T follicular helper cell (primary cell): ENCODE data around the gene ACSL6.

Experiments used
- DNase-seq: peaks from one replicate; pipeline ENCODE4 v3.0.0-alpha.2; 2020; ENCODE audit warnings: low read depth

ACSL6 gene

DNA sequence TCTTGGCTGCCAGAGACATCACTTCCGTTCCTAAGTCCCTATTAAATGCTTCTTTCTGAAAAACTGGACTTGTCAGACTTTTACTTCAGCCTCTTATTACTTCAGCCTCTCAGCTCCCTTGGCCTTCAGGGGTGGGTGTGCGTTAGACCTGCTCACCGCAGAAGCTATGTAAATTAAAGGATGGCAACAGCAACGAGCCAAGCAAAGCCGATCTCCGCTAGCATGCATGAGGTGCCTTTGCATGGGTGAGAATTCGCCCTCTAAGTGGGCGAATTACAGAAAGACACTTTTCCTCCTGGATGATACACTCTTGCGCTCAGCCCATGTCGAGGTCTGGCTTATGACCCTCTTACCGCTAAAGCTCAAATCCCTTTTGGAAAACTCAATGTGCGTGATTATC, 38.1 kb upstream of the ACSL6 start:
- DNase-seq = no peak

DNA sequence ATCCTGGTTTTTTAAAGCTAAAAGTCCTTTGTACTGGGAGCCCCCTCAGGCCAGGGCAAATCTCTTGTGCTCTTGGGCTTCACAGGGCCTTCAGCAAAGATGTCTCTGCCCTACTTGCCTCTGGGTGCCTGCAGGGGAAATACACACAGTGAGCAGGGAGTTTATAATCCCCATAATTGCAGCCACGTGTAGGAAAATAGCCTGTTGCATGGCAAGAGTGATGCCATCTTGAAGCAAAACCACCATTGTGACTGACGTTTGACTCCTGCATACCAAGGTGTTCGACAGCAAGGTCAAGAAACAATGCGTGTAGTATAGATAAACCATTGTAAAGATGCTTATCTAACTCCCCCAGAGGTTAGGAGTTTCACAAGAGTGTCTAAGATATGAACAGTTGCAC, 37.6 kb upstream of the ACSL6 start:
- DNase-seq = no peak

DNA sequence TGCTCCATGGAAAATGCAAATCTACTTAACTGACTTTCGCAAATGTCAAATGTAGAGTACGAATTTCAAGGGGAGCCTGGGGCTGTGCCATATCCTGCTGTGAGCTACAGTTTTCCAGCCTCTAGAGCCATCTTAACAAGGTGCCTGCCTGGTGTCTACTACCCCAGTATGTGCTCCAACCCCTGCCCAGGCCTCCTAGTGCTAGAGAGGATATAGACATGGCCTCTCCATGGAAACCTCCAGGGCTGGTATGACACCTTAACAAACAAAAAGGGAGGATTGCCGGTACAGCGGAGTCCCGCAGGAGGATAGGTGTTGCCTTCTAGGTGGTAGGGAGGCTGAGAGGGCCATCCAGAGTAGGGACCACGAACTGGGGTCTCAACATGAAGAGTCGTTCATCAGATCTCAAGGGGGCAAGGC, 35.4 kb upstream of the ACSL6 start:
- DNase-seq = no peak

DNA sequence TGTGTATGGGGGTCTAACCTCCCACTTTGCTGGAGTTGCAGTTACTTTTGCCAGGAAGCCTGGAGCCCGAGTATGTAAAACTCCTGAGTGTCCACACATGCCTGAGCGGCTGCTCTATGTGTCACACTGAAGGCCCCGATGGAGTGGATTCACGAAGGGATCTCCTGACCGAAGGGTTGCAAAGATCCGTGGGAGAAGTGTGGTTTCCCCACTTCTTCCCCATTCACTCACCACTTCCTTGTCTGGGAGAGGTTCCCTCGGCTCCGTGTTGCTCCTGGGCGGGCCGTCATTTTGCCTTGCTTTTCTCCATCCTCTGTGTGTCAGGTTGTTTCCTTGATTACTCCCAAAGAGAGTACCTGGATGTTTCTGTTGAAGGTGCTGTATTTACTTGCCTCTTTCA, 32.7 kb upstream of the ACSL6 start:
- no peak for DNase-seq

DNA sequence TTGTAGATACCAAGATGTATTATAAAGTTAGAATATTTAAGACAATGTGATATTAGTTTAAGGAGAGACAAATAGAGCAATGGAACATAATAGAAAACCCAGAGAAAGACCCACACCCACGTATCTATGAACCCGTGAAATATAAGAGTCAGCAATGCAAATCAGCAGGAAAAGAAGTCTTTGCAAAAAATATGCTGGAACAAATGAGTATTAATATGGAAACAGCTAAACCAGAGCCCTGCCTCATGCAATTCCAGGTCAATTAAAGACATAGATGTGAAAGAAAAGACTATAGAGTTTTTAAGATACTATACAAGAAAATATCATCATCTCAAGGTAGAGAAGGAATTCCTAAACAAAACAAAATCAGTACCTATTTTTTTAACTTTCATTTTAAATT, 25.9 kb upstream of the ACSL6 start:
- DNase-seq = no peak

DNA sequence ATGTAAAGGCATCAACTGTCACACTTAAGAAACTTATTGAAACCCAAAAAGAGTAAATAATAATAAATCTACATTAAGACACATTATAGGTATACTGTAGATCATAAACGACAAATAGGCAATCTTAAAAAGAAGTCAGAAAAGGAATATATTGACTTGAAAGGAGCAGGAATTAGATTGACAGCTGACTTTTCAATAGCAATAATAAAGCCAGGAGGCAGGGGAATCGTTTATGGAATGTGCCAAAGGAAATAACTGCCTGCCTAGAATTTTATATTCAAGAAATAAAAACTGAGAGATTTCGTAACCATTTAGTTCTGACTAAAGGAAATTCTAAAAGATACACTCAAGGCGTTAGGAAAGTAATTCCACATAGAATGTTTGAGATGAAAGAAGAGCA, 21.7 kb upstream of the ACSL6 start:
- DNase-seq = no peak

DNA sequence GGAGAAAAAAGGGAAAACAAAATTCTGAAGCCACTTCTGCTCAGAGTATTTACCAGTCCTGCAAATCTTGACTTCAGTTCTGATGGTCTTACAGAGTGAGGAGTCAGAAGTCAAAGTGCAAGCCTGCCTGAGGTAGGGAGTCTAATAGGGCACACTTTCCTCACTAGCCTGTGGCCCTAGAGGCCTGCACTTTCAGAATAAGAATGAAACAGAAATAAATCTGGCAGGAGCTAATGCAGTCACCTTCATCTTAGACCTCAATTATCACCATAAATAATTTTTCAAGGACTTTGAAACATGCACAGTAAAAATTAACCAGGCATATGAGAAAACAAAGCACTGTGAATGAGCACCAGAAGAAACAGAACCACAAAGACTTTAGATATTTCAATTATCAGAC, 20.7 kb upstream of the ACSL6 start:
- no peak for DNase-seq

DNA sequence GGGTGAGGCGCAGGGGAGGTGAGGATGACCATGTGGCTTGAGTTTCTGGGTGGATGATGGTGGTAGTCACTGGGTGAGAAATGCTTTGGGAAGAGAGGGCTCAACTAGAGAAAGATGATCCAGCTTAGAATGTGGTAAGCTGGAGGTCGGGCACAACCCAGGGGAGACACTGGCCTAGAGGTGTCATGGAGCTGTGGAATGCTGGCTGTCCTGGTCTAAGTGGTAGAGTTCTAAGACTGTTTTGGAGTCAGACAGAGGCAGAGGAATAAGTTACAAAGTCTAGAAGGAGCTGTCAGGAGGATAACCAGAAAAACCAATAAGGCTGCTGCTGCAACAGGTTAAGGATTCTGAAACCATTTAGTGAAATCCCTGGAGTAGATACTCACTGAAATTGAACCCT, 19.2 kb upstream of the ACSL6 start:
- DNase-seq = no peak

DNA sequence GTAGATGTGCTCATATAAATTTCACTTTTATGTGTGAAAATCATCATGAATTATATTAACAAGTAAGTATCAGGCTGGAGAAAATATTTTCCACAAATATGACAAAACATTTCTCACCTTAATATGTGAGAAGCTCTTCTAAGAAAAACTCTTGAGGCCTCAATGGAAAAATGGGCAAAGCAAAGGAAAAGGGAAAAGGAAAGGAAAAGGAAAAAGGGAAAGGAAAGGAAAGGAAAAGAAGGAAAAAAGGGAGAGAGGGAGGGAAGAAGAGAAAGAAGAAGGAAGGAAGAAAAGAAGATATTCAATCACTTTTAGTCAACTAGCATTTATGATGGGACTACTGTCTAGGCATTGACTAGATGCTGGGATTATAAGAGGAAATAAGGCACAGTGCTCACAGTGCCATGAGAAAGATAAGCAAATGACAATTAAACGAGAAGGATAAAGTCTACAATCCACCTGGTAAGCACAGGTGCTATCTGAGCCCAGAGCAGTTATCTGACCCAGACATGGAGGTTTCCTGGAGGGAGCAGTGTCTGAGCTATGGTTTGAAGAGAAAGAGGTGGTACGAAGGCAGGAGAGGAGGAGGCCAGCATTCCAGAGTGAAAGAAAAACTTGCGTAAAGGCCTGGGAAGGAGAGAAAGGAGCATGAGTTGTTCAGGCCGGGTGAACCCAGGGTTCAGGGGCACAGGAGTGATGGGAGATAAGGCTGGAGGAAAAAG, 18.3 kb upstream of the ACSL6 start:
- DNase-seq = no peak

DNA sequence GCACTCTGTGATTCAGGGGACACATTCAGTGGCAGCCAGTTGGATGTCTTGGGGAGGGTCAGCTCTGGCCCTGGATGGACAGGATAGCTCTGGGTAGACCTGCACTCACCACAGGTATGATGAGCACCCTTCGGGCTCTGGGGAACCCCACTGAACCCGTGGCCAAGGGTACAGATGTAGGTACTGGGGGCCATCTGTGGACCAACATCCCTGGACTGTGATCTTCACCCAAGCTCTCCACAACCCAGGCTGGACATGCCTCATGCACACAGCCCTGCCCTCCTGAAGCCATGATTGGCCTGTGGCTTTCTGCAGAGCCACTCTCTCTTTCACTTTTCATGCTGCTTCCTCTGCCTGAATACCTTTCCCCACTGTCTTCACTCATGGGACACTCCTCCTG, 15.6 kb upstream of the ACSL6 start:
- DNase-seq = no peak

DNA sequence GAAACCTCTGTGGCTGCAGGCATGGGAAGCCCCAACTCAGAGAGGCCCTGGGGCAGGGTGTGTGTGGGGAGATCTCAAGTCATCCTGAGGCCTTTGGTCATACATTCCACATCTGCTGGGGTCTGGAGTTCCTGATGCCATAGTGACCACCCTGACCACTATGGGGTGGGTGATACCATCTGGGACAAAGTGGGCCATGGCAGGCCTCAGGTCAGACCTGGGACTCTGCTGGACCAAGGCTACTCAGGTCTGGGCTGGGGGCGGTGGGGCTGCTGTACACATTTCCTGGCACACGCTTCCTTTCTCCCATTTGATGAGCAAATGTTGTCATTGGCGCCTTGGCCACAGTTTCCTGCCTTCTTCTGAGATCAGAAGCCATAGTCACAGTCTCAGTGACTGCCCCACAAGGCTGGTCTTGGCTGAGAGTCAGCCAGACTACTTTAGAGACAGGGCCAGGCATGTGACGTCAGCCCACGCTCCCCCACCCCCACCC, 15.1 kb upstream of the ACSL6 start:
- no peak for DNase-seq

DNA sequence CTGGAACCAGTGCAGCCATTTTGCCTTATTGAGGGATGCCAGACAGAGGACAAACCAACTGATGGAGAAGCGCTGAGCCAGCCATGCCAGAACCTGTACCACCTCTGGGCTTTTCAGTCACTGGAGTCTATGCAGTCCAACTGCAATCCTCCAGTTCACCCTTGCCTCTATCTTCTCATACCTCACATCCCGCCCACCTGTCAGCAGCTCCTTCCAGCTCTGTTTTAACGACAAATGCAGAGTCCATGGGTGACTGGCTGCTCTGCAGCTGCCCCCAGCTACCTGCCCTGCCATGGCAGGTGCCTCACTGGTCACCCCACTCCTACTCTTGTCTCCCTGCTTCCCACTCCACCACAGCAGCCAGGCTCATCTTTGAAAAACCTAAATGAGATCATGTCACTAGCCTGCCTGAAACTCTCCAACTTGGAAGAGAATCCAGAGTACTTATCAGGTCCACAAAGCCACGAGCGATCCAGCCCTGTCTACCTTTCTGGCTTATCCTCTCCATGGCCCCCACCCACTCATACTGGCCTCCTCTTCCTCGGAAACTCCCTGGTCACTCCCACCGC, 14.0 kb upstream of the ACSL6 start:
- no peak for DNase-seq

DNA sequence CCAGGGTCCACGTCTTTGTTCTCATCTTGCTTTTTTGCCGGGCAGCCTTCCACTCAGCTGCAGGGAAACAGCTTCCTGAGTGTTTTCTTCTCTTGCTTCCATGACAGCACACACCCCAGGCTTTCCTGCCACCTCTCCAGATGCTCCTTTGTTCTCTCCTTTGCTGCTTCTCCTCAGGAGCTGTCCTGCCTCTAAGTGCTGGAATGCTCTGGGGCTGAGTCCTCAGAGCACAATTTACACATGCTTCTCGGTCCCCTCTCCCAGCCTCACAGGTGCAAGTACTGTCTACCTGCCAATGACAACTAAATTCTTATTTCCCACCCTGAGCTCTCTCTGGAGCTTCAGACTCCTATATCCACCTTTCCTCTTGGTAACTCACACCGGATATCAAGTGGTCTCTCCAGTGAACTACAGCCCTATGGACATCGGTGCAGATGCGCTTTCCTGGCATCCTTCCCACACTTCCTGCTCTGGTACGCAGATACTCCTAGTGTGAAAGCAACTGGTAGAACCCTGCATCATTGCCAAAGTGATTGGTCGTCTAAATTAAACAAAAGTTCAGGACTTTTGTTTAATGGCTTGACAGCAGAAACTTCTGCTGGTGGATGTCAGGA, 13.4 kb upstream of the ACSL6 start:
- no peak for DNase-seq

DNA sequence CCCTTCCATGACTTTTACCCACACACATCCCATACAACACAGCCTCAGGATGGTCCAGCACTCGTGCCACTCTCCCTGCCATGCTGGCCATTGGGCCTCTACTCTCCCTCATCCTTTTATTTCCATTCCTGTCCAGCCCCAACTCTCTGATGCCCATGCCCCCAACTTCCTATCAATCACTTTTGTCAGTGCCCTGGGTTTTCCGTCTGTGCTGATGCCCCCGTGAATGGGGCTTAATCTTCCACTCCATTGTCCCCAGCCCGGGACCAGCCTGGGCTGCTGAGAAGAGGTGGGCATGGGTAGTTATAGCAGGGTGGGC, 12.6 kb upstream of the ACSL6 start:
- no peak for DNase-seq

DNA sequence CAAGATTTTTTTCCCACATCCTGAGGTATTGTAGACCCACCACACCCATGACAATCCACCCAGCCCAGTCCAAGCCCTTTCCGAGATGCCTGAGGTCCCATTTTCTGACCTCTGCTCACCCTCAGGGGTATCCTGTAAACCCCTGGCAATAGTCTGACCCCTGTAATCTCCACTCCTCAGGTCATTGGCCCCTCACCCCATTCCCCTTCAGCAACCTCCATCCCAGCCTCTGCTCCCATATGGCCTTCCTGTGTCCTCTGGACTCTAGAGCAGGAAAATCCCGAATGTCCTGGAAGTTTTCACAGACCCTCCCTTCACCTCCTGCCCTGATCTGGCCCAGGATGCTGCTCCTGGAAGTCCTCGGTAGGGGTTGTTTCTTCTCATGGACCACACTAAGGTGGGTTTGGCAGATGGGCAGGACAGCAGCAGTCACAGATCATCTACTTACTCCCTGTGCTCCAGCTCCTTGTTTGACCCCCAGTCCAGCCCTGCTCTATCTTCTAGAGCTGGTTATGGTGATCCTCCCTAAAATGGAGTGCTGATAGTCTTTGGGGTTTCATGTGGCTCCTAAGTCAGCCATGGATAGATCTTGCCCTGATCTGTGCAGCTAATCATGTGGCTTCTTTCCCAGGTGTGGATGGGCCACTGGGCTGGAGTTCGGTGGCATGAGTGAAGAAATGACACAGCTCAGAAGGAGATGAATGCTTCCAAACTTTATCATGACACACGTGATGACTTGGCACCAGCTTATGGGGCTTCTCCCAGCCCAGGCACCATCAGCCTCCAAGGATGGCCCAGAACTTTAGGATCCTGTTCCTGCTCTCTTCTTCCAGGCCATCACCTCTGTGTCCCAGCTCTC, 12.0 kb upstream of the ACSL6 start:
- DNase-seq = no peak

DNA sequence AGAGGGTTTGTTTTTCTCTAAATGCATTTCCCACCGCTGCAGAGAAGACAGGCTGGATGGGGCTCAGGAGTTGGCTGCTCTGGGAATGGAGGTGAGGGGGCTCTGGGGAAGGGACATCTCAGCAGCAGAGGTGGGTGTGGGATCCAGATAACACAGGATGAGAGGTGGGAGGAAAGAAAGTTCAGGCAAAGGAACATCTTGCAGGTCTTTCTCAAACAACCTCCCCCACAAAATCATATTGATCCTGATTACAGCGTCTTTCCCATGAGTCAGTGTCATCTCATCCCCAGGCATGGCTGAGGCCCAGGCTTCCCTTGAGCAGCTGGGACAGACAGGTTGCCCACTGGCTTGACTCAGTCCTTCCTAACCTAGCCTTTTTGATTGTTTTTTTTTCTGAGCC, 11.3 kb upstream of the ACSL6 start:
- no peak for DNase-seq

DNA sequence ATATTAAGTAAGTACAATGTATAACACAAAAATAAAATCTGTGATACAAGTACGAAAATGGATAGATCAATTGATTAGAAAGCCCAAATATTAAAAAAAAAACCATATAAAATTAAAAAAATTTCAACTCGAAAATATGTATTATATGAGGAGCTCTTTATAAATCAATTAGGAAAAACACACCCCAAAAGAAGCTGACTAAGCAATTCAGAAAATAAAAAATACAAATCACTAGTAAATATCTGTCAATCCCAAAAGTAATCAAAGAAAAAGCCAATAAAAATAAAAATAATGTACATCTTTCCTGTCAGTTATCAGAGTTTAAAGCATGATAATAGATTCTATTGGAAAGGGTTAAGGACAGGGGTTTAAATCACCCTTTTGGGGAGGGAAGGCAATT, 10.2 kb upstream of the ACSL6 start:
- no peak for DNase-seq

DNA sequence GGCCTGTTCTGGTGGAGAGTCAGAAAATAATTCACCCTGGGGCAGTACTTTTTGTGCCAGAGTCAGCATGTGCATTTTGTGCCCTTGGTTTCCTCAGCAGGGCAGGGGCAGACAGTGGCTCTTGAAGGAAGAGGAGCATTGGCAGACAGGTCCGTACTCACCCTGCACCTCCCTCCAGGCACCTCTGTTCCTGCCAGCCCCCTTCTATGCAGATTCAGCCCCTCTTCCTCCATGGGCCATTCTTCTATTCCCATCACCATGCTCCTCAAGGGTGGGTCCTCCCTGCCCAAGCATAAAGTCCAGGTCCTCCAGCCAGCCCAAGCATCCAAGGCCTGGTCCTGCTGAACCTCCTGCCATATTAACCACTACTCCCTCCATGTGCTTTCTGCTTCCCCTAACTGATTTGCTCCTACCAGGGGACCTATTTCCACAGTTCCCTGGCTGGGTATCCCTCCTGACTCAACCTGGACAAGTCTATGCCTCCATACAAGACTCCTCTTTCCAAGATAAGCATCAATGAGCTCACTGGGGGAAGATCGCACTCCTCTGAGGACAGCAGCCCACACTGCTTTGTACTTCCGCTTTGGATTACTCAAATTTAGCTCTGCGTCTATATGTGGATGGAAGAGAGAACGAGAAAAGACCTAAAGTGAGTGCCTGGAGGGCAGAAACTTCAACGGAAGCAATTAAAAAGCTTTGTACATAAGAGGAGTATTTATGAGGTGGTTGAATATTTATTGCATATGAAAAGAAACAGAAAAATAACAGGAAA, 9.3 kb upstream of the ACSL6 start:
- DNase-seq = no peak

DNA sequence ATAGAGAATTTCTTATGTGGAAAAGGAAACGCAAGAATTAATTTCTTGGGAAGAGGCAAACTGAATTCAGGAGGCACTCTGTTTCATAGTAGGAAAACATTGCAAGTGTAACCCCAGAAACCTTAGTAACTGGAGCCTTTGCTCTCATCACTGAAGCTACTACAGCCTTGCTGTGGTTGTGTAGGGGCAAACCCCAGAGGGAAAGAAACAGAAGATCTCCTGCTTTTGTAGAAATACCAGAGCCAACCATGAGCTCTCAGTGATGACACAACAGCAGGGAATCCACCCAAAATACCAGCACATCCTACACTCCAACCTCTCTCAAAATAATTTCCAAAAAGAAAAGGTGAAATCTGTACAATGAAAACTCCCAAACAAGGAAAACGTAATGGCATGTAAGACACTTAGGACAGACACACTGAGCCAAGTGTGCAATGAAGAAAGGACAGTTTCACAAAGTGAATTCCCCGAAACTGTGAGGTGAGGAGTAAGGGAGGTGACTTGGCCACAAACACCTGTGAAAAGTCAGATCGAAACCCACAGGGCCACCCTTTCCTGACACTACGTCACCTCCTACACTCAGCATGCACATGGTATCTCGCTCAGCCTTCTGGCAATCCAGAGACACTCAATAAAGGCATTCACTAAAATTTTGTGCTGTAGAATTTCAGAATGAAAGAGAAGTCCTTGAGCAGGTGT, 8.5 kb upstream of the ACSL6 start:
- peak; percentile 40 for DNase-seq

DNA sequence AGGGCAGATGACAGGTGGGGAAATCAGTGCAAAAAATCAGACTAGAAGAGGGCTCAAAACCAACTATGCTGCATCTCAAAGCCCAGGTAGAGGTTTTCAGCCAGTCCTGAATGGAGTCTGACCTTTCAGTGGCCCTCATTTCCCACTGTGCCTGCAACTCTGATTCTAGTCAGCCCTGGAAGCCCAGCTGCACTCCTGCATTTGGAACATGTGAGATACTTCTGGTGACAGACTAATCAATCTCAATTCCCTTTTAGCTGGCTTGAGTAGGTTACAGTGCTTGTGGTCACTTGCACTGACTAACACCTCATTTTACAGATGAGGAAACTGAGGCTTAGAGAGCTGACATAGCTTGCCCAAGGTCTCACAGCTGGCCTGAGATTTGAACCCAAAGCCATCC, 7.9 kb upstream of the ACSL6 start:
- no peak for DNase-seq
